OCI-M2 (cell line): ENCODE results near the gene ALPP.
"Not testable (repeated sequence)": the region's sequence is repeated elsewhere in the genome, so short reads cannot be mapped to it uniquely, and the experiment has no call there.

Experiments used
- DNase-seq: peaks from one replicate; lab custom pipeline; 2025; ENCODE audit not compliant: unreplicated experiment; lab: John Stamatoyannopoulos, UW

ALPP gene

GRCh38 chr2:232379610-232380590 lies 1.3 kb downstream of the ALPP start:
- not testable (repeated sequence) for DNase-seq

- DNase-seq = not testable (repeated sequence)
These were observed 2.9 kb downstream of the ALPP start for GRCh38 chr2:232381204-232382031.

GRCh38 chr2:232382331-232383225 lies 4.0 kb downstream of the ALPP start:
- no peak for DNase-seq

- DNase-seq = no peak
These were observed 5.9 kb downstream of the ALPP start for GRCh38 chr2:232384466-232384865.

GRCh38 chr2:232385058-232385457 lies 6.5 kb downstream of the ALPP start:
- DNase-seq = not testable (repeated sequence)

GRCh38 chr2:232385660-232386489 lies 7.3 kb downstream of the ALPP start:
- DNase-seq = no peak

- no peak for DNase-seq
These were observed 7.9 kb downstream of the ALPP start for GRCh38 chr2:232386490-232386739.

- DNase-seq = no peak
These were observed 8.3 kb downstream of the ALPP start for GRCh38 chr2:232386740-232387450.

- no peak for DNase-seq
These were observed 9.1 kb downstream of the ALPP start for GRCh38 chr2:232387451-232388171.

GRCh38 chr2:232388324-232388891 lies 9.9 kb downstream of the ALPP start:
- no peak for DNase-seq

- DNase-seq = no peak
These were observed 10.8 kb downstream of the ALPP start for GRCh38 chr2:232389327-232389726.

- no peak for DNase-seq
These were observed 12.1 kb downstream of the ALPP start for GRCh38 chr2:232390661-232391060.

GRCh38 chr2:232393556-232393955 lies 15.0 kb downstream of the ALPP start:
- DNase-seq = no peak

GRCh38 chr2:232394431-232394830 lies 15.9 kb downstream of the ALPP start:
- DNase-seq = not testable (repeated sequence)

- no peak for DNase-seq
These were observed 17.0 kb downstream of the ALPP start for GRCh38 chr2:232395586-232395985.

GRCh38 chr2:232396683-232397082 lies 18.1 kb downstream of the ALPP start:
- no peak for DNase-seq

GRCh38 chr2:232398293-232399034 lies 19.9 kb downstream of the ALPP start:
- DNase-seq = no peak
